ENCODE data around the gene TENT4A.

DNA sequence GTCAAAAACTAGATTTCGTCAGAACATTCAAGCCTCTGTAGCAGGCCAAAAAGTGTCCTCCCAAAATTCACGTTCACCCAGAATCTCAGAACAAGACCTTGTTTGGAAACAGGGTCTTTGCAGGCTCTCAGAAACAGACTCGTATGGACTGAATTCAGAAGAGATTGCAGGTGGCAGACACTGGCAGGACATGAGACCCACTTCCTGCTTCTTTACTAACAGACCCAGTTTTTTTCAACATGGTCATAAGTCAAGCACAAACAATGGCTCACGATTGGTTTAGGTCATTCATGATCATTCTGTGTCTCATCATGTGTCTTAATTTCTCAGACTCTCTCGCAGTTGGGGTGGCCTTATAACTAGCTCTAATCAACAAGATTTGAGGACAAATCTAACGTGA, 5.4 kb upstream of the TENT4A start:
- TF ChIP-seq TAF1 (IDR thresholded peaks at IDR 0.05; ENCODE audit: low read depth, low read length) (no peak), POLR2A (IDR thresholded peaks at IDR 0.05; ENCODE audit: low read depth, low read length) (no peak), POLR2AphosphoS5 (IDR thresholded peaks at IDR 0.05; ENCODE audit: low read depth, low read length) (no peak)

Data from GM12891 (cell line).